ENCODE data around the gene PLAAT1.

GRCh38 chr3:193231201-193231600, 9.8 kb upstream of the PLAAT1 start:
- no peak for TF ChIP-seq RAD21 (IDR thresholded peaks at IDR 0.05; ENCODE audit: low read depth)
- no peak for TF ChIP-seq CREB1 (IDR thresholded peaks at IDR 0.05; ENCODE audit: low read depth)
- TF ChIP-seq, protein P1, sequence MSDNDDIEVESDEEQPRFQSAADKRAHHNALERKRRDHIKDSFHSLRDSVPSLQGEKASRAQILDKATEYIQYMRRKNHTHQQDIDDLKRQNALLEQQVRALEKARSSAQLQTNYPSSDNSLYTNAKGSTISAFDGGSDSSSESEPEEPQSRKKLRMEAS (IDR thresholded peaks at IDR 0.05): no peak
- no peak for TF ChIP-seq REST (IDR thresholded peaks at IDR 0.05; ENCODE audit: low read depth)
- no peak for TF ChIP-seq CEBPB (IDR thresholded peaks at IDR 0.05)
- TF ChIP-seq ZBTB7A (IDR thresholded peaks at IDR 0.05; ENCODE audit: low read depth): no peak
- TF ChIP-seq TEAD4 (IDR thresholded peaks at IDR 0.05): no peak
- no peak for TF ChIP-seq EP300 (IDR thresholded peaks at IDR 0.05; ENCODE audit: borderline replicate concordance)
- TF ChIP-seq YY1 (IDR thresholded peaks at IDR 0.05; ENCODE audit: low read depth): no peak
- no peak for TF ChIP-seq EGR1 (IDR thresholded peaks at IDR 0.05)
- TF ChIP-seq TAF1 (IDR thresholded peaks at IDR 0.05; ENCODE audit: low read depth): no peak
- TF ChIP-seq, protein P2, sequence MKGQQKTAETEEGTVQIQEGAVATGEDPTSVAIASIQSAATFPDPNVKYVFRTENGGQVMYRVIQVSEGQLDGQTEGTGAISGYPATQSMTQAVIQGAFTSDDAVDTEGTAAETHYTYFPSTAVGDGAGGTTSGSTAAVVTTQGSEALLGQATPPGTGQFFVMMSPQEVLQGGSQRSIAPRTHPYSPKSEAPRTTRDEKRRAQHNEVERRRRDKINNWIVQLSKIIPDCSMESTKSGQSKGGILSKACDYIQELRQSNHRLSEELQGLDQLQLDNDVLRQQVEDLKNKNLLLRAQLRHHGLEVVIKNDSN (IDR thresholded peaks at IDR 0.05): no peak
